Measurements from ENCODE around the gene CYP4F22.
"Not testable (repeated sequence)": the region's sequence is repeated elsewhere in the genome, so short reads cannot be mapped to it uniquely, and the experiment has no call there.

DNA sequence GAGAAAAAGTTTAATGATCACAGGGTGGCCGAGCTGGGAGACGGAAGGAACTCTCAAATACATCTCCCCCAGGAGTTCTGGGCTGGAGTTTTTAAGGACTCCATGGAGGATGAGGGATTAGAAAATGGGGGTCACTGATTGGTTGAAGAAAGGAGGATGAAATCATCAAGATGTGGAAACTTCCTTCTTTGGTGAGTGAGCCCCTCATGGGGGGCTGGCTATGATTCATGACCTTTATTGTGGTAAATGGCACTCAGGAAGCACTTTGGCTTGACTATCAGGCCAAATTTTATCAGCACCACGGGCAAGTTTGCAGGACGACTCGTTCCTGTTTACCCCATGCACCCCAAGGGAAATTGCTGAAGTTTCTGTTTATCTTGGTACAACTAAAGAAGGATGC lies 84.2 kb downstream of the CYP4F22 start:
- not testable (repeated sequence) for TF ChIP-seq FOS (IDR thresholded peaks at IDR 0.05; ENCODE audit: borderline replicate concordance, extremely low read depth, insufficient read length); RFX5 (IDR thresholded peaks at IDR 0.05; ENCODE audit: low read depth, low read length); ZNF24 (IDR thresholded peaks at IDR 0.05); POLR2AphosphoS5 (IDR thresholded peaks at IDR 0.05; ENCODE audit: low read length); MEF2A (IDR thresholded peaks at IDR 0.05; ENCODE audit: insufficient read depth, low read depth, low read length); EP300 (IDR thresholded peaks at IDR 0.05; ENCODE audit: borderline replicate concordance in 1 of 2, control insufficient read depth in 1 of 2, low read depth in 2 of 2, low read length in 2 of 2); SUPT20H (IDR thresholded peaks at IDR 0.05; ENCODE audit: borderline replicate concordance, control insufficient read depth, low read depth, low read length); POLR2A (IDR thresholded peaks at IDR 0.05; ENCODE audit: low read depth, low read length)
- TF ChIP-seq, protein P1, sequence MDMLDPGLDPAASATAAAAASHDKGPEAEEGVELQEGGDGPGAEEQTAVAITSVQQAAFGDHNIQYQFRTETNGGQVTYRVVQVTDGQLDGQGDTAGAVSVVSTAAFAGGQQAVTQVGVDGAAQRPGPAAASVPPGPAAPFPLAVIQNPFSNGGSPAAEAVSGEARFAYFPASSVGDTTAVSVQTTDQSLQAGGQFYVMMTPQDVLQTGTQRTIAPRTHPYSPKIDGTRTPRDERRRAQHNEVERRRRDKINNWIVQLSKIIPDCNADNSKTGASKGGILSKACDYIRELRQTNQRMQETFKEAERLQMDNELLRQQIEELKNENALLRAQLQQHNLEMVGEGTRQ (IDR thresholded peaks at IDR 0.05; ENCODE audit: borderline replicate concordance, low read depth, low read length), result not testable (repeated sequence)
- TF ChIP-seq, protein P2, sequence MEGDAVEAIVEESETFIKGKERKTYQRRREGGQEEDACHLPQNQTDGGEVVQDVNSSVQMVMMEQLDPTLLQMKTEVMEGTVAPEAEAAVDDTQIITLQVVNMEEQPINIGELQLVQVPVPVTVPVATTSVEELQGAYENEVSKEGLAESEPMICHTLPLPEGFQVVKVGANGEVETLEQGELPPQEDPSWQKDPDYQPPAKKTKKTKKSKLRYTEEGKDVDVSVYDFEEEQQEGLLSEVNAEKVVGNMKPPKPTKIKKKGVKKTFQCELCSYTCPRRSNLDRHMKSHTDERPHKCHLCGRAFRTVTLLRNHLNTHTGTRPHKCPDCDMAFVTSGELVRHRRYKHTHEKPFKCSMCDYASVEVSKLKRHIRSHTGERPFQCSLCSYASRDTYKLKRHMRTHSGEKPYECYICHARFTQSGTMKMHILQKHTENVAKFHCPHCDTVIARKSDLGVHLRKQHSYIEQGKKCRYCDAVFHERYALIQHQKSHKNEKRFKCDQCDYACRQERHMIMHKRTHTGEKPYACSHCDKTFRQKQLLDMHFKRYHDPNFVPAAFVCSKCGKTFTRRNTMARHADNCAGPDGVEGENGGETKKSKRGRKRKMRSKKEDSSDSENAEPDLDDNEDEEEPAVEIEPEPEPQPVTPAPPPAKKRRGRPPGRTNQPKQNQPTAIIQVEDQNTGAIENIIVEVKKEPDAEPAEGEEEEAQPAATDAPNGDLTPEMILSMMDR (IDR thresholded peaks at IDR 0.05 in 2 of 3, conservative IDR thresholded peaks at IDR 0.05 in 1 of 3; ENCODE audit: control insufficient read depth in 2 of 3, extremely low read depth in 1 of 3, insufficient read depth in 1 of 3, low read depth in 3 of 3, low read length in 3 of 3), result not testable (repeated sequence)
- TF ChIP-seq, protein P3, sequence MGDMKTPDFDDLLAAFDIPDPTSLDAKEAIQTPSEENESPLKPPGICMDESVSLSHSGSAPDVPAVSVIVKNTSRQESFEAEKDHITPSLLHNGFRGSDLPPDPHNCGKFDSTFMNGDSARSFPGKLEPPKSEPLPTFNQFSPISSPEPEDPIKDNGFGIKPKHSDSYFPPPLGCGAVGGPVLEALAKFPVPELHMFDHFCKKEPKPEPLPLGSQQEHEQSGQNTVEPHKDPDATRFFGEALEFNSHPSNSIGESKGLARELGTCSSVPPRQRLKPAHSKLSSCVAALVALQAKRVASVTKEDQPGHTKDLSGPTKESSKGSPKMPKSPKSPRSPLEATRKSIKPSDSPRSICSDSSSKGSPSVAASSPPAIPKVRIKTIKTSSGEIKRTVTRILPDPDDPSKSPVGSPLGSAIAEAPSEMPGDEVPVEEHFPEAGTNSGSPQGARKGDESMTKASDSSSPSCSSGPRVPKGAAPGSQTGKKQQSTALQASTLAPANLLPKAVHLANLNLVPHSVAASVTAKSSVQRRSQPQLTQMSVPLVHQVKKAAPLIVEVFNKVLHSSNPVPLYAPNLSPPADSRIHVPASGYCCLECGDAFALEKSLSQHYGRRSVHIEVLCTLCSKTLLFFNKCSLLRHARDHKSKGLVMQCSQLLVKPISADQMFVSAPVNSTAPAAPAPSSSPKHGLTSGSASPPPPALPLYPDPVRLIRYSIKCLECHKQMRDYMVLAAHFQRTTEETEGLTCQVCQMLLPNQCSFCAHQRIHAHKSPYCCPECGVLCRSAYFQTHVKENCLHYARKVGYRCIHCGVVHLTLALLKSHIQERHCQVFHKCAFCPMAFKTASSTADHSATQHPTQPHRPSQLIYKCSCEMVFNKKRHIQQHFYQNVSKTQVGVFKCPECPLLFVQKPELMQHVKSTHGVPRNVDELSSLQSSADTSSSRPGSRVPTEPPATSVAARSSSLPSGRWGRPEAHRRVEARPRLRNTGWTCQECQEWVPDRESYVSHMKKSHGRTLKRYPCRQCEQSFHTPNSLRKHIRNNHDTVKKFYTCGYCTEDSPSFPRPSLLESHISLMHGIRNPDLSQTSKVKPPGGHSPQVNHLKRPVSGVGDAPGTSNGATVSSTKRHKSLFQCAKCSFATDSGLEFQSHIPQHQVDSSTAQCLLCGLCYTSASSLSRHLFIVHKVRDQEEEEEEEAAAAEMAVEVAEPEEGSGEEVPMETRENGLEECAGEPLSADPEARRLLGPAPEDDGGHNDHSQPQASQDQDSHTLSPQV (IDR thresholded peaks at IDR 0.05), result not testable (repeated sequence)

All from GM12878 (cell line).